Thyroid gland (tissue), 4 donors: ENCODE results near the gene IZUMO2.

Source experiments
- POLR2A ChIP-seq, 2 donors: fragments of 450-650 bp; IDR thresholded peaks; one replicate each; pipeline ENCODE4 v1.6.1; 2017; ENCODE audit warnings: antibody characterized with exemption in 2 of 2, mild to moderate bottlenecking in 2 of 2, moderate library complexity in 1 of 2
- TF ChIP-seq, protein P1 (sequence below), 6 experiments: fragments of 200-600 bp in 3 of 6; fragments of 450-650 bp in 3 of 6; sonication (generic) in 3 of 6; IDR thresholded peaks; one replicate each; pipeline ENCODE4 v1.5.1; 2016 to 2019; ENCODE audit warnings: antibody characterized with exemption in 6 of 6, mild to moderate bottlenecking in 2 of 6, inconsistent platforms in 1 of 6, moderate library complexity in 1 of 6

DNA sequence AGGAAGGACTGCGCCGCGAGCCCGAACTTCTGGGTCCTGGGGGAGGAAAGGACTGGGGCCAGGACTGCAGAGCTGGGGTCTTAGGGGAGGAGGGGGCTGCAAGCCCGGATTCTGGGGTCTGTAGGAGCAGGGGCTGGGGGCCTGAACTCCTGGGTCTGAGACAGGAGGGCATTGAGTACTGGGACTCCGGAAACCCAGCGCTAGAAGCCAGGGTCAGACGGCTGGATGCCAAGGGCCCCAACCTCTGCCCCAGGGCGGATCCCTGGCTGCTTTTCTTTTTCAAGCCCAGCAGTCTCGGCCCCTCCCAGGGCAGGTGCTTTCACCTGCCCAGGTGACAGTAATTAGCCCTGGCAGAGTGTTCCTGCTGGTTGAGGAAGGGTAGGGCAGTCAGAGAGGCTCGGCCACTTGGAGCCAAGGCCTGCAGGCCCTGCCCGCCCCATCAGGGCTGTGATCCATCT, 42.6 kb upstream of the IZUMO2 start:
- TF ChIP-seq, protein P1, sequence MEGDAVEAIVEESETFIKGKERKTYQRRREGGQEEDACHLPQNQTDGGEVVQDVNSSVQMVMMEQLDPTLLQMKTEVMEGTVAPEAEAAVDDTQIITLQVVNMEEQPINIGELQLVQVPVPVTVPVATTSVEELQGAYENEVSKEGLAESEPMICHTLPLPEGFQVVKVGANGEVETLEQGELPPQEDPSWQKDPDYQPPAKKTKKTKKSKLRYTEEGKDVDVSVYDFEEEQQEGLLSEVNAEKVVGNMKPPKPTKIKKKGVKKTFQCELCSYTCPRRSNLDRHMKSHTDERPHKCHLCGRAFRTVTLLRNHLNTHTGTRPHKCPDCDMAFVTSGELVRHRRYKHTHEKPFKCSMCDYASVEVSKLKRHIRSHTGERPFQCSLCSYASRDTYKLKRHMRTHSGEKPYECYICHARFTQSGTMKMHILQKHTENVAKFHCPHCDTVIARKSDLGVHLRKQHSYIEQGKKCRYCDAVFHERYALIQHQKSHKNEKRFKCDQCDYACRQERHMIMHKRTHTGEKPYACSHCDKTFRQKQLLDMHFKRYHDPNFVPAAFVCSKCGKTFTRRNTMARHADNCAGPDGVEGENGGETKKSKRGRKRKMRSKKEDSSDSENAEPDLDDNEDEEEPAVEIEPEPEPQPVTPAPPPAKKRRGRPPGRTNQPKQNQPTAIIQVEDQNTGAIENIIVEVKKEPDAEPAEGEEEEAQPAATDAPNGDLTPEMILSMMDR (IDR thresholded peaks at IDR 0.05), result peak in 4 of 6 experiments; percentile 34 to 51 (median 40)
- no peak for TF ChIP-seq POLR2A (IDR thresholded peaks at IDR 0.05)
